B cell (primary cell): ENCODE data around the gene CDKAL1. TPM values are rescaled to one million over a fixed set of nuclear protein-coding genes. Genes with fewer than 3 reads are reported as not detected.

ENCODE experiments used
- ATAC-seq: fragments of 200-7000 bp; cut with Tn5 transposase; one replicate; pipeline ENCODE4 v1.10.0; 2021; ENCODE audit warnings: low read depth, mild to moderate bottlenecking, moderate number of reproducible peaks, moderate library complexity
- CTCF ChIA-PET: fragments of 350-600 bp; sonication (Branson Sonifier 250); formaldehyde crosslinking; loops from one replicate; lab custom pipeline; 2021; ENCODE audit warnings: antibody characterized with exemption, inconsistent platforms; lab: Charles Lee
- POLR2A ChIA-PET: fragments of 350-600 bp; sonication (Branson Sonifier 250); formaldehyde crosslinking; loops from one replicate; lab custom pipeline; 2021; ENCODE audit warnings: antibody characterized with exemption; lab: Charles Lee
- DNase-seq: peaks from one replicate; pipeline ENCODE4 v3.0.0; 2013
- H2AFZ ChIP-seq: 2 replicates; pipeline ENCODE4 v1.6.1; 2012; ENCODE audit warnings: mild to moderate bottlenecking, low read depth, low read length; ENCODE audit not compliant: insufficient read depth, poor library complexity, severe bottlenecking
- H3K27ac ChIP-seq, 2 donors: 1 replicate in 1 of 2; 2 replicates in 1 of 2; pipeline ENCODE4 v1.5.1; 2012 to 2013; ENCODE audit warnings: low read length in 2 of 2, mild to moderate bottlenecking in 2 of 2, moderate library complexity in 1 of 2
- H3K27me3 ChIP-seq, 4 experiments: fragments of 200-600 bp in 1 of 4; sonication (generic) in 1 of 4; replicated peaks in 1 of 4; 1 replicate in 2 of 4; 2 replicates in 2 of 4; pipeline versions ENCODE4 v1.6.1 to v1.7.0; 2013 to 2016; ENCODE audit warnings: low read length in 3 of 4, mild to moderate bottlenecking in 2 of 4, mixed read lengths in 1 of 4, moderate library complexity in 1 of 4; ENCODE audit not compliant: insufficient read depth in 4 of 4, control insufficient read depth in 3 of 4; ENCODE audit errors: control extremely low read depth in 1 of 4
- H3K36me3 ChIP-seq, 2 experiments: replicated peaks in 1 of 2; 1 replicate in 1 of 2; 2 replicates in 1 of 2; pipeline versions ENCODE4 v1.6.1 to v1.7.1; 2013; ENCODE audit warnings: low read length in 1 of 2; ENCODE audit not compliant: insufficient read depth in 2 of 2, control insufficient read depth in 1 of 2; ENCODE audit errors: control extremely low read depth in 1 of 2, extremely low read depth in 1 of 2
- H3K4me1 ChIP-seq, 2 donors: fragments of 200-600 bp in 1 of 2; sonication (generic) in 1 of 2; 1 replicate in 1 of 2; 2 replicates in 1 of 2; pipeline versions ENCODE4 v1.5.1 to v1.6.1; 2013 to 2017; ENCODE audit warnings: low read length in 2 of 2; ENCODE audit not compliant: control insufficient read depth in 2 of 2, insufficient read depth in 2 of 2
- H3K4me2 ChIP-seq: replicated peaks from 2 replicates; pipeline ENCODE3; 2012; ENCODE audit warnings: mild to moderate bottlenecking, low read depth, low read length; ENCODE audit not compliant: poor library complexity, severe bottlenecking
- H3K4me3 ChIP-seq, 5 experiments: fragments of 200-600 bp in 1 of 5; sonication (generic) in 1 of 5; 1 replicate in 3 of 5; 2 replicates in 2 of 5; pipeline versions ENCODE4 v1.5.1 to v1.7.0; 2011 to 2016; ENCODE audit warnings: low read length in 4 of 5, mild to moderate bottlenecking in 4 of 5, low read depth in 2 of 5, control low read depth in 1 of 5, moderate library complexity in 1 of 5; ENCODE audit not compliant: insufficient read depth in 1 of 5; ENCODE audit errors: control extremely low read depth in 1 of 5, extremely low read depth in 1 of 5
- H3K79me2 ChIP-seq: fragments of 200-600 bp; sonication (generic); one replicate; pipeline ENCODE4 v1.6.0; 2016; ENCODE audit warnings: low read length; ENCODE audit not compliant: control insufficient read depth, insufficient read depth
- H3K9ac ChIP-seq: fragments of 200-600 bp; sonication (generic); 2 replicates; pipeline ENCODE4 v1.6.1; 2017; ENCODE audit warnings: mild to moderate bottlenecking, low read length, moderate library complexity
- H3K9me3 ChIP-seq, 3 donors: one replicate each; pipeline versions ENCODE4 v1.6.1 to v1.7.1; 2013; ENCODE audit warnings: low read length in 2 of 3; ENCODE audit not compliant: control insufficient read depth in 2 of 3, insufficient read depth in 1 of 3; ENCODE audit errors: control extremely low read depth in 1 of 3
- H4K20me1 ChIP-seq: 2 replicates; pipeline ENCODE4 v1.6.0; 2012; ENCODE audit warnings: mild to moderate bottlenecking, low read length; ENCODE audit not compliant: insufficient read depth, control insufficient read depth, poor library complexity, severe bottlenecking
- H3K27ac Mint-ChIP-seq: one replicate; pipeline ENCODE4 v1.8.0; 2021; ENCODE audit warnings: mixed read lengths
- H3K27me3 Mint-ChIP-seq: one replicate; pipeline ENCODE4 v1.8.0; 2021; ENCODE audit warnings: mixed read lengths
- H3K4me1 Mint-ChIP-seq: one replicate; pipeline ENCODE4 v1.8.0; 2021; ENCODE audit warnings: mixed read lengths
- H3K4me3 Mint-ChIP-seq: one replicate; pipeline ENCODE4 v1.8.0; 2021; ENCODE audit warnings: mixed read lengths
- H3K9me3 Mint-ChIP-seq: one replicate; pipeline ENCODE4 v1.8.0; 2022; ENCODE audit warnings: mixed read lengths; ENCODE audit not compliant: insufficient read depth
- CTCF ChIP-seq: fragments of 200-600 bp; IDR thresholded peaks from one replicate; pipeline ENCODE4 v1.8.0; 2022; ENCODE audit warnings: antibody characterized with exemption, mild to moderate bottlenecking
- EZH2 ChIP-seq: IDR thresholded peaks from 2 replicates; pipeline ENCODE4 v1.6.1; 2012; ENCODE audit warnings: borderline replicate concordance, low read depth, mild to moderate bottlenecking, moderate library complexity, low read length; ENCODE audit not compliant: insufficient read depth, poor library complexity, severe bottlenecking
- WGBS: methylation state at CpG from one replicate; pipeline ENCODE4 v1.1.5; 2013; ENCODE audit warnings: missing lambda C conversion rate; ENCODE audit not compliant: insufficient coverage; 5-methylcytosine and 5-hydroxymethylcytosine counted together
- intact Hi-C: fragments of 100-400 bp; cut with micrococcal nuclease; formaldehyde crosslinking; loops from one replicate; pipeline ENCODE4 v1.10.0; 2022
- polyA plus RNA-seq: library from polyadenylated mRNA; depleted of rRNA; stranded (reverse); fragments of >200 nt; gene quantifications from 2 replicates; pipeline ENCODE4 v1.2.3, GENCODE V29; 2012
- total RNA-seq, 2 donors: library from RNA; stranded (reverse); fragments of 120-200 nt in 1 of 2; gene quantifications; 1 replicate in 1 of 2; 2 replicates in 1 of 2; pipeline versions ENCODE4 v1.2.3 to v1.2.4, GENCODE V29; 2013 to 2022

CDKAL1 gene
- total and polyA plus RNA-seq, 2 donors (not counting 1 experiment from before 2014, with no cell fraction given) = 6.1 to 33.3 TPM

DNA sequence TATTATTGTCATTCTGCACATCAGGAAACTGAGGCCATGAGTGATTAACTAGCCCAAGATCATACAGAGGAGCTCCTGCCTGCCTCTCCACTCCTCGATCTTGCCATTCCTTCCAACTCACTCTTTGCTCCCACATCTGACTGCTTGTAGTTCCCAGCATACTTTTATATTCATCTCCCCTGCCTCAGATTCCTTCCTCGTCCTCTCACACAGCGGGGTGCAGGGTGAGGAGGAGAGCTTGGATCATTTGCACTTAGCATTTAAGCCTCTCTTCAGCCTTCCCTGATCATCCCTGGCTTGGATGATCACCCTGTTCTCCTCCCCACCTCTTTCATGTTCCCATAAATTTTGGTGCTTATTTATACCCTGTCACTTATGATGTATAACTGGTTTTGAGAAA lies 544.2 kb downstream of the CDKAL1 start:
- no peaks in the 10 kb centered on the region for H3K4me1 ChIP-seq
- no peak overlapping the region for H3K27ac ChIP-seq
- ChIA-PET POLR2A (no interaction called here), CTCF (no interaction called here)
- no peaks in the 10 kb centered on the region for H4K20me1 ChIP-seq
- H3K4me2 ChIP-seq = no peak overlapping the region
- no peak overlapping the region for H2AFZ ChIP-seq
- intact Hi-C loops = no loop called here
- no peak for DNase-seq
- Mint-ChIP-seq H3K4me3 (no peak overlapping the region), H3K4me1 (no peaks in the 10 kb centered on the region), H3K27ac (no peak overlapping the region), H3K27me3 (no peaks in the 10 kb centered on the region), H3K9me3 (peaks cover 6% of the 10 kb centered on the region)
- H3K27me3 ChIP-seq = no peaks in the 10 kb centered on the region
- H3K4me3 ChIP-seq = no peak overlapping the region
- 80% methylated on average over 1 of the region's 3 CpGs for WGBS
- TF ChIP-seq EZH2 (no peak), CTCF (no peak)
- no peak for ATAC-seq
- H3K9ac ChIP-seq = no peak overlapping the region
- no peaks in the 10 kb centered on the region for H3K79me2 ChIP-seq
- peaks cover under 1 to 10% (median 6%) of the 10 kb centered on the region in 3 donors for H3K9me3 ChIP-seq
- H3K36me3 ChIP-seq = no peaks in the 10 kb centered on the region

- Histone ChIP-seq H4K20me1 (no peaks in the 10 kb centered on the region), H3K9ac (no peak overlapping the region), H3K79me2 (no peaks in the 10 kb centered on the region), H2AFZ (no peak overlapping the region), H3K4me1 (no peaks in the 10 kb centered on the region), H3K27ac (no peak overlapping the region), H3K4me2 (no peak overlapping the region), H3K4me3 (no peak overlapping the region), H3K36me3 (no peaks in the 10 kb centered on the region), H3K9me3 (peaks cover 0 to 9% (median 6%) of the 10 kb centered on the region in 3 donors), H3K27me3 (no peaks in the 10 kb centered on the region)
- ATAC-seq (no peak), DNase-seq (no peak)
- H3K4me3 Mint-ChIP-seq = no peak overlapping the region
- H3K27ac Mint-ChIP-seq = no peak overlapping the region
- no peaks in the 10 kb centered on the region for H3K27me3 Mint-ChIP-seq
- ChIA-PET CTCF (no interaction called here), POLR2A (no interaction called here)
- no peaks in the 10 kb centered on the region for H3K4me1 Mint-ChIP-seq
- no CpG with 5 or more reads among the region's 2 CpGs for WGBS
- intact Hi-C loops = no loop called here
- H3K9me3 Mint-ChIP-seq = peaks cover 3% of the 10 kb centered on the region
- TF ChIP-seq EZH2 (no peak), CTCF (no peak)
Measured at GRCh38 chr6:21079468-21080048, 545.3 kb downstream of the CDKAL1 start.
